HG03432 (cell line): ENCODE data around the gene IL25.
"Not testable (repeated sequence)": the region's sequence is repeated elsewhere in the genome, so short reads cannot be mapped to it uniquely, and the experiment has no call there.

Experiments used
- ATAC-seq: cut with Tn5 transposase; IDR thresholded peaks from one replicate; pipeline ENCODE4 v1.9.1; 2021; ENCODE audit warnings: mild to moderate bottlenecking, moderate library complexity; ENCODE audit not compliant: unreplicated experiment

Gene IL25

DNA sequence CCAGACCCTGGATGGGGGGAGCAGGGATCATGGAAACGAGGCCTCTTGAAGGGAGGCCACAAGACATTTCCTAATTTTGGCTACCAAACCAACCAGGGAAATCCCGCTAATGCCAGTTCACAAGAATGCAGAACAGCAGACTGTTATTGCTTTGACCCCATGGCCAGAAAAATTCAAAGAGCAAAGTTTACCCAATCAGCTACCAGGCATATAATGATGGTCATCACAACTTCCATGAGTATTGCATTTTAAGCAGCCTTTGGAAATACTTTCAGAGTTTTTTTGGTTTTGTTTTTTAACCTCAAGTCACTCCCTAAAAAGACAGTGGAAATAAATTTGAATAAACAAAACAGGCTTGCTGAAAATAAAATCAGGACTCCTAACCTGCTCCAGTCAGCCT is at the start of gene IL25:
Gene IL25, plus strand, starts transcription at position 301 of the 400 bp plus-strand sequence.
- ATAC-seq: no peak

DNA sequence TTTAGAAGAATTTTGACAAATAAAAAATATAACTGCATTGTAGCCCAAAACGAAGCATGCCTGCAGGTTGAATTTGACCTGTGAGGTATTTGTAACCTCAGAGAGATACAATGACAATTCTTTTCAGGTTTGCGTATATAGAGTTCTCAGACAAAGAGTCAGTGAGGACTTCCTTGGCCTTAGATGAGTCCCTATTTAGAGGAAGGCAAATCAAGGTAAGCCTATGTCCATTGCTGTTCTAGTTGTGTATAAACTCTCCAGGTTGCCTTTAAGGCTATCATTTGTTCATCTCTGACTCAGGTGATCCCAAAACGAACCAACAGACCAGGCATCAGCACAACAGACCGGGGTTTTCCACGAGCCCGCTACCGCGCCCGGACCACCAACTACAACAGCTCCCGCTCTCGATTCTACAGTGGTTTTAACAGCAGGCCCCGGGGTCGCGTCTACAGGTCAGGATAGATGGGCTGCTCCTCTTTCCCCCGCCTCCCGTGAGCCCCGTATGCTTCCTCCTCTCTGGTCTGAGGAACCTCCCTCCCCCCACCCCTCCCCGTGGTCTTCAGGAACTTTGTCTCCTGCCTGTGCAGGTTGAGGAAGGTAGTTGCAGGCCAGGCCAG is 48.7 kb upstream of the IL25 start:
- ATAC-seq: no peak

DNA sequence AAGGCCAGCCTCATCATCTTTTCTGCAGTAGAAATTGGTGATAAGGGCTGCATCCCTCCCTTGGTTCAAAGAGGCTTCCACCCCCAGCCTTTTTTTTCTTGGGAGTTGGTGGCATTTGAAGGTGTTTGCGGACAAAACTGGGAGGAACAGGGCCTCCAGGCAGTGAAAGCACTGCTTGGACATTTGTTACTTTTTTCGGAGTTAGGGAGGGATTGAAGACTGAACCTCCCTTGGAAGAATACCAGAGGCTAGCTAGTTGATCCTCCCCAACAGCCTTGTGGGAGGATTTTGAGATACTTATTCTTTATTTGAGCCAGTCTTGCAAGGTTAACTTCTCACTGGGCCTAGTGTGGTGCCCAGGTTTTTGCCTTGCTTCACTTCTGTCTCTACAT is 48.2 kb upstream of the IL25 start:
- no peak for ATAC-seq

DNA sequence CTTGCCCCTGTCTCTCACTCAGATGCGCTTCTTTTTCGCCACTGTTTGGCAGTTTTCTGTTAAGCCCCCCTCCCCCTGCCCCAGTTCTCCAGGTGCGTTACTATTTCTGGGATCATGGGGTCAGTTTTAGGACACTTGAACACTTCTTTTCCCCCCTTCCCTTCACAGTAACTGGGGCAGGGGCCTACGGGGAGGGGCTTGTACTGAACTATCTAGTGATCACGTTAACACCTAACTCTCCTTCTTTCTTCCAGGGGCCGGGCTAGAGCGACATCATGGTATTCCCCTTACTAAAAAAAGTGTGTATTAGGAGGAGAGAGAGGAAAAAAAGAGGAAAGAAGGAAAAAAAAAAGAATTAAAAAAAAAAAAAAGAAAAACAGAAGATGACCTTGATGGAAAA is 47.6 kb upstream of the IL25 start:
- no peak for ATAC-seq

DNA sequence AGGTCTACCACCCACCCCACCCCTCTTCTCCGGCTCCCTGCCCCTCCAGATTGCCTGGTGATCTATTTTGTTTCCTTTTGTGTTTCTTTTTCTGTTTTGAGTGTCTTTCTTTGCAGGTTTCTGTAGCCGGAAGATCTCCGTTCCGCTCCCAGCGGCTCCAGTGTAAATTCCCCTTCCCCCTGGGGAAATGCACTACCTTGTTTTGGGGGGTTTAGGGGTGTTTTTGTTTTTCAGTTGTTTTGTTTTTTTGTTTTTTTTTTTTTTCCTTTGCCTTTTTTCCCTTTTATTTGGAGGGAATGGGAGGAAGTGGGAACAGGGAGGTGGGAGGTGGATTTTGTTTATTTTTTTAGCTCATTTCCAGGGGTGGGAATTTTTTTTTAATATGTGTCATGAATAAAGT is 46.9 kb upstream of the IL25 start:
- not testable (repeated sequence) for ATAC-seq

DNA sequence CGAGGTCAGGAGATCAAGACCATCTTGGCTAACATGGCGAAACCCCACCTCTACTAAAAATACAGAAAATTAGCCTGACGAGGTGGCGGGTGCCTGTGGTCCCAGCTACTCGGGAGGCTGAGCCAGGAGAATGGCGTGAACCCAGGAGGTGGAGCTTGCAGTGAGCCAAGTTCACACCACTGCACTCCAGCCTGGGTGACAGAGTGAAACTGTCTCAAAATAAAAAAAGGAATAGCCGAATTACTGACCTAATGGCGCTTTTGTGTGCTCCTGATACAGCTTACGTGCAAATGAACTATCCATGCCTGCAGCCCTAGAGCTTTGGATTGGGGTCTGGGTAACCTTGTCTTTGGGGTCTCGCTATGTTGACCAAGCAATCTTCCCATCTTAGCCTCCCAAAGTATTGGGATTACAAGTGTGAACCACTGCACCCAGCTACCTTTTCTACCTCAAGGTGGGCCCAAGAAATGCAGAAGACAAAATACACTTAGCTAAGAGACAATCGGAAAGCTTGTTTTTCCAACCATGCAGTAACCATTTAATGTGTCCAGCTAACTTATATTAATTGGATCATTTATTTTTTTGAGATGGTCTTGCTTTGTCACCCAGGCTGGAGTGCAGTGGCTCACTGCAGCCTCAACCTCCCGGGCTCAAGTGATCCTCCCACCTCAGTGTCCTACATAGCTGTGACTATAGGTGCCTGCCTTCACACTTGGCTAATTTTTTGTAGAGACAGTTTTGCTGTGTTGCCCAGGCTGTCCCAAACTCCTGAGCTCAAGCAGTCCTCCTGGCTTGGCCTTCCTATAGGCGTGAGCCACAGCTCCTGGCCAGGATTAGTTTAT is 45.9 kb upstream of the IL25 start:
- no peak for ATAC-seq

DNA sequence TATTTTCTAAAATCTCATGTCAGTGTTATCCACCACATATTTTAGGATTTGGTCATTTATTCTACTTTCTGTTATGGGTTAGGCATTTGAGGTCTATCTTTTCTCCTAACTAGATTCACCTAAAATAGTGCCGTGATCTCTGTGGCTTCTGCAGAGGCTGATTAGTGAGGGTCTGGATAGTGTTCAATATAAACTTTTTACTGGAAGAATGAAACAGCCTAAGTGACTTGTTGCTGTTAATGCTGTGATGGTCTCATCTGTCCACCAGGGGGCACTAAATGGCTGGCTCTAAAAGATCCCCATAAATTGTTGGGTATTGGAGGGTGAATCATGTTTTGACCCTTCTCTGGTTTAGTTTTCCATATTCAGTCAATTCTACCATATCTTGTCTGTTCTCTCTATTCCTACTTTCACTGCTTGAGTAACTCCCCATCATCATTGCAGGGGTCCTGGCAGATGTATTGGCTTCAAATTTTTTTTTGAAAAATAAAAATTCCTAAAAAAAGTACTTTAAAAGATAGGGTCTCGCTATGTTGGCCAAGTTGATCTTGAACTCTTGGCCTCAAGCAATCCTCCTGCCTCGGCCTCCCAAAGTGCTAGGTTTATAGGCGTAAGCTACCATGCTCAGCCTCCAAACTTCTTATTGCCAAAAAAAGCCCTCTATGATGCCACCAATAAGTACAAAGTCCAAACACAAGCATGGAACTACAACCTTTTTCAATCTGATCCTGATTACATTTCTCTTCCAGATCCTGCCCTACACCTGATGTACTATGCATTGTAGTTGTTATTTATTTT is 44.5 kb upstream of the IL25 start:
- ATAC-seq: no peak

DNA sequence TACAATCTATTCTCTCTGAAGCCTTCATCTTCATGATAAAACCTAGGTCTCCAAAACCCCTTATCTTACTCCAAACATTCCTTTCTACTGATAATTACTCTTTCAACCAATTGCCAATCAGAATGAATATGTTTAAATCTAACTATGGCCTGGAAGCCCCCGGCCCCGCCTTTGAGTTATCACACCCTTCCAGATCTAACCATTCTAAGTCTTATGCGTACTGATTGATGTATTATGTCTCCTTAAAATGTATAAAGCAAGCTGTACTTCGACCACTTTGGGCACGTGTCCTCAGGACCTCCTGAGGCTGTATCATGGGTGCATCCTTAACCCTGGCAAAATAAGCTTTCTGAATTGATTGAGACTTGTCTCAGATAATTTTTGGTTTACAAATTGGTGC is 37.0 kb upstream of the IL25 start:
- no peak for ATAC-seq

DNA sequence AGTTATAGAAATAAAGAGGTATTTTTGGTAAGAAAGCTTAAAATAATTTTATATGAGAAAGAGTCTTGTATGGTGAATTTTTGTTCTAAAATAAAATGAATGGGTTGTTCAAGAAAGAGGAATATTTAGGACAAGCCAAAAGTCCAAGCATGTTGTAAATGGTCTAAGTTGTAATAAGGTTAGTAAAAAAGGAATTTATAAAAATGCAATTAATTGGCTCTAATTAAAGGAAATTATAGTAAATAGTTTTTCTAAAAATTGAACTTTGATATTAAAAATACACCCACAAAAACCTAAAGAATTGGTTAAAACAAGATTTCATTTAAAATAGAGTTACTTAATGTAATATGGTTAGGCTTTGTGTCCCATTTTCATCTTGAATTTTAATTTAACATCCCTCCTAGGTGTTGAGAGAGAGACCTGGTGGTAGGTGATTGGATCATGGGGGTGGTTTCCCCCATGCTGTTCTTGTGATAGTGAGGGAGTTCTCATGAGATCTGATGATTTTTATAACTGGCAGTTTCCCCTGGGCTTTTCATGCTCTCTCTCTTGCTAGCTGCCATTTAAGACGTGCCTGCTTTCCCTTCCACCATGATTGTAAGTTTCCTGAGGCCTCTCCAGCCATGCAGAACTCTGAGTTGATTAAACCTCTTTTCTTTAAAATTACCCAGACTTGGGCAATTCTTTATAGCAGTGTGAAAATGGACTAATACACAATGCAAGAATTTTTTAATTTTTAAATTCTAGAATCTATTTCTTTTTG is 32.9 kb upstream of the IL25 start:
- ATAC-seq: no peak

DNA sequence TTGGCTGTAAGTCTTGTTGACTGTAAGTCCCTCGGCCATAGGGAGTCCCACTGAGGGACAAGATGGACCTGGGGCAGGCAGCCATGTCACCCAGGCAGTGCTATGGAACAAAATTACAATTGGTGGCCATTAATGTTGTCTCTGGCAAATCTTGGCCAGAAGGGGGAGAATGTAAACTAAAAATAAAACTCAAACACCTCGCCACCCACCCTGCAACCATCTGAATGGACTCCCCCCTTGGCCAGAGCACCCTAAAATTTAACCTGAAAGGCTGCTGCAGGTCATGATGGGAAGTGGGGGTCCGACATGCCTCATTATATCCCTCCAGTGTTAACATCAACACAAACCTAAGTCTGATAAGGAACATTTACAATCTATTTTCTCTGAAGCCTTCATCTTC is 28.1 kb upstream of the IL25 start:
- ATAC-seq: no peak

DNA sequence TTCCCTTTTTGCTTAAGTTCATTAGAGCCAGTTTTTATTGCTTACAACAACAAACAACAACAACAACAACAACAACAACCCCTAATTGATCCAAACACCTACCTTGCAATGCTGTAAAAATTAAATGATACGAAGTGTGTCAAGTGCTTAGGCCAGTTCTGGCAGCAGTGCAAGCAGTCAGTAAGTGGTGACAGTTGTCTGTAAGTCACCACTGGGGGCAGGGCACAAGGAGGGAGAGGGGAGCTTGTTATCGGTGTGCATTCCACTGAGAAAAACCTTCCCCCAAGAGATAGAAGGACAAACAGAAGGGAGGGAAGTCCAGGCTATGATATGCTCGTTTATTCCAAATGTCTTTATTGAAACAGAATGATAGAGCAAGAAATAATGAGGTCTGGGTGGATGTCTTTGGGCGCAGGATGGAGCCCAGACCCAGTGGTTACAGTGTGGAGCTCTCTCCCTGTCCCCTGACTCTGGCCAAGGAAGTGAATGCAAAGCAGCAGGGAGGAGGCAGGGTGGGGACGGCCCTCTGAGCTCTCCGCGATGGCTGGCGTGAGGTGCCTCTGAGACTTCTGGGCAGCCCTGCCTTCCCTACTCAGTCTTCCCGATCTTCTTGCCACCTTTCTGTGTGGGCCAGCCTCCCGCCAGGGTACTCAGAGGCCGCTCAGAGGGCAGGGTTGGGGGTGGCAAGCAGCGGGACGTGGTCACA is 26.5 kb upstream of the IL25 start:
- no peak for ATAC-seq

DNA sequence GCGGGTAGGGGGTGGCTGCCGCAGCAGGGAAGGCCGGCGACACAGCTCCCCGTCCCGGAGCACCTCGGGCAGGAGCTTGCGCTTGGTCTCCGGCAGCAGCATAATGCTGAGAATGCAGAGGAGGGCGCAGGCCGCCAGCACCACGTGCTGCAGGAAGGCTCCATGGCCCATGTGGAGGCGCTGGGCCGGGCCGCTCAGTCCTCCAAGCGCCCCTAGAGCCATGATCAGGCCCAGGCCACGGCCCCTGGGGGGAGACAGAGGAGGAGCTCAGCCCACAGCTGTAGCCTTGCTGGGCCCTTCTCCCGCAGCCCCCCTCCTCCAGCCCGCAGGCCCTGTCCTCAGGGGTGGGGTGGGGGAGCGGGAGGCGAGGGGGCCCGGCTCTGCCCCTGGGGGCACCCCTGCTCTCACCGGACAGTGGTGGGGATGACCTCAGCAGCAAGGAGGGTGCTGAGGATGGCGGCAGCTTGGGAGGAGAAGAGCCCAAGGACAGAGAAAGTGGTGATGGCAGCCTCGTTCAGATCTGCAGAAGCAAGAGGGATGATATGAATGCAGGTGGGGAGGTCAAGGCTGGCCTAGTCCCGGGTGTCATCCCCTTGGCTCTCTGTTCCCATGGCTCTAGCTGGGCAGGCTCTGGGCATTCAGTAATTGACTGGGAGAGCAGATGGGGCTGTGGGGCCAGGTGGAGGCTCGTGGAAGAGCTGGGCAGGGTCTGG is 25.8 kb upstream of the IL25 start:
- no peak for ATAC-seq

DNA sequence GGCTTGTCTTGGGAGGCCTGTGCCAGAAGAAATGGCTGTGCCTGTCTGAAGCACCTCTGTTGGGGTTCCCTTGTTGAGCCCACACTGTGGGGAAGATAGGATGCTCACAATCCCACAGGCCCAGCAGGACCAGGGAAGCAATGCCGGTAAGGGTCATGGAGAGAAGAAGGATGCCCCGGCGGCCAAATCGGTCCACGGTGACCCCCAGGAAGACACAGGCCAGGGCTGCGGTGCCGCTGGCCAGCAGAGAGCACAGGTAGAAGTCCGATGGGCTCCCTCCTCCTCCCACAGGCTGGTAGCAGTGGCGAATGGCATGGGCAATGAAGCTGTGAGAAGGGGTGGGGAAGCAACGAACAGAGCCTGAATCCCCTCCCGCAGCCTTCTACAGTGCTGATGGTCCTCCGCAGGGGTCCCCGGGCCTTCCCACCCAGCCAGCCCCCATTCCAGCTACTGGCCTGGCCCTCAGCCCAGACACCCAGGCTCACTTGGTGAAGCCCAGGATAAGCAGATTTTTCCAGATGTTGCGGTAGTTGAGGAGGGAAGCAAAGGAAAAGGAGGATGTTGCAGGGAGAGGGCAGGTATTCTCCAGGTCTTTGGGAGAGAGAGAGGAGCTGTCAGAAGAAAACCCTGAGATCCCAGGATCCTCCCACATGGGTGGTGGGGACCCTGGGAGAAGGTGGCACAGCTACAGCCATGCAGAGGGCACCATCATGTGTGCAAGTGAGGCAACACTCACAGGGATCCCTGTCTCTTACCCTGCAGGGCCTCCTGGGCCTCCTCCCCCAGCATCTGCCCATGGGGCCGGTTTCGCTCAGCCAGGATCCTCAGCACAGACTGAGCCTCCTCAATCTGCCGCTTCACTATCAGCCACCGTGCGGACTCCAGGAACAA is 25.0 kb upstream of the IL25 start:
- no peak for ATAC-seq

DNA sequence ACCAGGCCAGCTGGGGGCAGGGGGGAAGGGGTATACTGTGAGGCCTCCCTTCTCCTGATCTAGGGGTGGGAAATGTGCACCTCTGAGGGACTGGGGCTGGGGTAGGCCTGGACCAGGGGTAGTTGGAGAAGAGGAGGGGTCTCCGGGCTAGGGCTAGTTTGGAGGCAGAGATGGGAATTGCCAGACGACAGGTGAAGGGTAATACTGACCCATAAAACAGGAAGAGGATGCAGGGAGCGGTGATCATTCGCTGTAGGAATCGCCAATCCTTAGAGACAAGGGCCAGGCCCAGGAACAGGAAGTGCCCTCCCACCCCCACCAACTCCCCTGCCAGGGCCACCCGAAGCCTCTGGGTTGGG is 24.3 kb upstream of the IL25 start:
- no peak for ATAC-seq

DNA sequence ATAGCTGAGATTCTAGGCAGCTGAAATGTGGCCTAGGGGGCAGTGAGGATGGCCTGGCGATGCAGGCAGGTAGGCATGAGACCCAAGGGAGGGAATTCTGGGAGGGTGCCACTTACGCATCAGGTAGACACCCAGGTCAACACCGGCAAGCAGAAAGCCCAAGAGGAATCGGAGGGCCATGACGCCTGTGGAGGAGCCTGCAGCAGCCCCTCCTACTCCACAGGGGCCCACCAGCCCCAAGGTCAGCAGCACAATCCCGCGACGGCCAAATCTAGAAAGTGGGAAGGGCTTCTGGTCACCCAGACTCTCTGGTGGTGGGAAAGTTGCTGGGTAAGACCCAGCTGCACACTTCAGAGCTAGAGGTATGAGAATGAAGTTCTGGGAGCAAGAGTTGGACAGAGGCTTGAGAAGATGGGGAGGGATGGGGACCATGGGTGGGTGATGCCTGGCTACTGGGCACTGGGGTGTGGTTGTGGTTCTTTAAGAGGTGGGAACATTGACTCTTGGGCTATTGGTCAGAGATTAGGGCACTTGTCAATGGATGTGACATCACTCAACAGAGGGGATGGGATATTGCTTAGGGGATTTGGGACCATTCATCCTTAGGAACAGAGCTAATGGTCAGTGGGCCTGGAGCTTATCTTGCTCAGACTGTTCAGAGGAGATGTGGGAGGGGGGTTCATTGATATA is 23.3 kb upstream of the IL25 start:
- no peak for ATAC-seq

DNA sequence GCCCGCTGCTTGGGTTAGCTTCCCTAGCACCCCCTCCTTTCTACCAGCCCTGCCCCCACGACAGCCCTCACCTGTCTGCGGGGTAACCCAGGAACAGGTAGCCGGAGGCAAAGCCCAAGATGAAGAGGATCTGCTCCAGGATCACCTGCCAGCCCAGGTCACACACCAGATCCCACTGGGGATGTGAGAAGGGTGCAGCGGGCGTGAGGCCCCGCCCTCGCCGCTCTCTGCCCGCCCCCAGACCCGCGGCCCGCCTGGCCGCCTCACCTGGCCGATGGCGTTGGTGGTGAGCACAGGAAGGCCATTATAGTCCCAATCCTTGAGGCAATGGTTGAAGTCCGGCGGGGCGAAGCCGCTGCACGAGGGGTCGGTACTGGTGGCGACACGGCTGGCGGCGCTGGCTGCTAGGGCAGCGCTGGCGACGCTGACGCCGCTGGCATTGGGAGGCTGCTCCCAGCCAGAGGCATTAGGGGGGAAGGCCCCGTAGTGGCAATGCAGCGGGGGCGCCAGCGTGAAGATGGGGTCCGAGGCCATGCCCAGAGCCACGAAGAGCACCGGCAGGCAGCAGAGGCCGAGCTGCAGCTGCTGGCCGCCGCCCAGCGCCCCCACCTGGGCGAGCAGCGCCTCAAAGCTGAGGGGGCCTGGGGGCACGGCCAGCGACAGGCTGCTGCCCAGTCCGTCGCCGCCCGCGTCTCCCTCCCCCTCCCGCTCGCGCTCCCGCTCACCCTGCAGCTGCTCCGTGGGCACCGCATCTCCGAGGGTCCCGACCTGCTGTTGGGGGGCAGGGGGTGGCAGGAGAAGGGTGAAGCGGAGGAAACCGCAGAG is 20.7 kb upstream of the IL25 start:
- no peak for ATAC-seq
